Skeletal muscle cell (primary cell): ENCODE results near the gene WRAP73.

Experiments
- DNase-seq: peaks from one replicate; pipeline ENCODE4 v3.0.0-alpha.2; 2010; ENCODE audit warnings: low read depth
- H3K4me3 ChIP-seq: 2 replicates; pipeline ENCODE4 v1.5.1; 2011; ENCODE audit warnings: low read depth, mild to moderate bottlenecking, control low read depth, low read length, moderate library complexity

Gene WRAP73, protein sequence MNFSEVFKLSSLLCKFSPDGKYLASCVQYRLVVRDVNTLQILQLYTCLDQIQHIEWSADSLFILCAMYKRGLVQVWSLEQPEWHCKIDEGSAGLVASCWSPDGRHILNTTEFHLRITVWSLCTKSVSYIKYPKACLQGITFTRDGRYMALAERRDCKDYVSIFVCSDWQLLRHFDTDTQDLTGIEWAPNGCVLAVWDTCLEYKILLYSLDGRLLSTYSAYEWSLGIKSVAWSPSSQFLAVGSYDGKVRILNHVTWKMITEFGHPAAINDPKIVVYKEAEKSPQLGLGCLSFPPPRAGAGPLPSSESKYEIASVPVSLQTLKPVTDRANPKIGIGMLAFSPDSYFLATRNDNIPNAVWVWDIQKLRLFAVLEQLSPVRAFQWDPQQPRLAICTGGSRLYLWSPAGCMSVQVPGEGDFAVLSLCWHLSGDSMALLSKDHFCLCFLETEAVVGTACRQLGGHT

DNA sequence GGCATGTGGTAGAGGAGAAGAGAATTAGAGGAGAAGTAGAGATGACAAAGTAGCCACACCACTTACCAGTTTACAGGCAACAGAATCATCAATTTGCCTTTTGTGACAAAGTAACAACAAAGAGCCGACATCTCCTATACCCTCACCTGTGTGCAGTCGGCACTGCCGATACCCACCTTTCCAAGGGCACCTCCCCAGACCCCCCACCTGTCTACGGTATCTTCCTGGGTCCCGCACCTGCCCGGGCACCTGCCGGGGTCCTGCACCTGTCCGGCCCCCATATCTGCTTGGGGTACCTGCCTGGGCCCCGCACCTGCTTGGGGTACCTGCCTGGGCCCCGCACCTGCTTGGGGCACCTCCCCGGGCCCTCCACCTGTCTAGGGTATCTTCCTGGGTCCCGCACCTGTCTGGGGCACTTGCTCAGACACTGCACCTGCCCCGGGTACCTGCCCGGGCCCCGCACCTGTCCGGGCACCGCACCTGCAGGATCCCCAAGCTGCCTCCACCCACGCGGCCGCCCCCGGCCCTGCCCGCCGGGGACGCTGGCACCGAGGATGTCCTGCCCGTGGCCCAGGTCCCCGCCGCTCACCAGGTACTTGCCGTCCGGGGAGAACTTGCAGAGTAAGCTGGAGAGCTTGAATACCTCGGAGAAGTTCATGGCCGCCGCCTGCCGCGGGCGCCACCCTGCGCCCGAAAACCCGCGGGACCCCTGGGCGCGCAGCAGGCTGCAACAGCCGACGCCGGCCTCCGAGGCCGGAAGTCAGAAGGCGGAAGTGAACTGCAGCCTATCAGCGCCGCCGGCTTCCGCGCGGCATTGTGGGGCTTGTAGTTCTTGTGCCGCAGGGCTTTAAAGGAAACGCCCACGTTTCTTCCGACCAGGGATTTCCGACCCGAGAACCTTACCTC, at the start of gene WRAP73:
Gene WRAP73, minus strand, starts transcription at position 762 of the 906 bp plus-strand sequence. Its CDS starts 104 bp downstream, at position 658.
- peak within 1 kb of the TSS; percentile 95 for H3K4me3 ChIP-seq
- DNase-seq = peak; percentile 69

GRCh38 chr1:3699596-3699995, 49.7 kb upstream of the WRAP73 start:
- H3K4me3 ChIP-seq = no peak overlapping the region

DNA sequence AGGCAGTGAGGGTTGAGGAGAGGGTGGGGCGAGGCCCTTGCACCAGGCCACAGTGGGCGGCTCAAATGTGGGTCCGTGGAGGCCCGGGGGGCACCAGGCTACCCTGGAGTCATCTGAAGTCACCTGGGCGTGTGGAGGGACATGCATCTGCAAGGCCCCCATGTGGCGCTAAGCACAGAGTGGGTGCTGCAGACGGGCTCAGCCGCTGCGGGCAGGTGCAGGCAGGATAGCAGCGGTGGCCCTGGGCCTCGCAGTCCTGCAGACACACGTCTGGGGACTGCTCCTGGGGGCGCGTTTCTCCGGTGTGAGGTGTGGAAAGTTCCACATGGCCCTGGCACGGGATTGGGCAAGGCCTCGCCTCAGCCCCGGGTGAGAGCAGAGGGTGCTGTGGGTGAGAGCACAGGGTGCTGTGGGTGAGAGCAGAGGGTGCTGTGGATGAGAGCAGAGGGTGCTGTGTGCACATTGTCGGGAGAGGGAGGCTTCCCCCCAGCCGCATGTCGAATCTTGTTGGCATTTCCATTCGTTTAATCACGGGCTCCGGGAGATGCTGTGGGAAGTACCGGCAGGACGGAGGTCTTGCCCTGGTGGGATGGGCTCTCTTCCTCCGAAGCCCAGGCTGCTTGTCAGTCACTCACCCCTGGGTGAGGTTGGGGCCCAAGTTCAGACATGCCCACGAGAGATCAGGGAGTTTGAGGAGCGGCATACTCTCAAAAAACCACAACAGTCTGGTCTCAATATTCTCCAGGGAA, 48.9 kb upstream of the WRAP73 start:
- H3K4me3 ChIP-seq = no peak overlapping the region
- DNase-seq = no peak

More at GRCh38 chr1:3699596-3699995, 49.7 kb upstream of the WRAP73 start:
- no peak for DNase-seq

DNA sequence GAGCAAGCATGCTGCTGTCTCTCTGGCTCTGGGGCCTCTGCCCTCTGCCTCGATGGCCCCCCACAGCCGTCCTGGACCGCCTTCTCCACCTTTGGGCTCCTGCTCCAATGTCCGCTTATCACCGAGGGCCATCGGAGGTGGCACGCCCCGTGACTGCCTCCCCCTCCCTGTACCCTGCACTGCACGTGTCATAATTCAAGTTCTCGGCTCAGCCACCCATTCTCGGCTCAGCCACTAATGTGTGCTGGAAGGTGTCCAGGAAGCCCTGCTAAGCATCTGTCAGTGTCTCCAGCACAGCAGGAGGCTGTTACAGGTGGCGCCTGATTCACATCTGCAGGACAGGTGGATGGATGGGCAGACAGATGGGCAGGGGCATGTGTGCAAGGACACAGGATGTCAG, 47.9 kb upstream of the WRAP73 start:
- no peak for DNase-seq
- no peak overlapping the region for H3K4me3 ChIP-seq

- H3K4me3 ChIP-seq = no peak overlapping the region
- no peak for DNase-seq
These were observed 47.2 kb upstream of the WRAP73 start for GRCh38 chr1:3697104-3697503.

GRCh38 chr1:3696689-3697088, 46.8 kb upstream of the WRAP73 start:
- no peak for DNase-seq
- H3K4me3 ChIP-seq = no peak overlapping the region

DNA sequence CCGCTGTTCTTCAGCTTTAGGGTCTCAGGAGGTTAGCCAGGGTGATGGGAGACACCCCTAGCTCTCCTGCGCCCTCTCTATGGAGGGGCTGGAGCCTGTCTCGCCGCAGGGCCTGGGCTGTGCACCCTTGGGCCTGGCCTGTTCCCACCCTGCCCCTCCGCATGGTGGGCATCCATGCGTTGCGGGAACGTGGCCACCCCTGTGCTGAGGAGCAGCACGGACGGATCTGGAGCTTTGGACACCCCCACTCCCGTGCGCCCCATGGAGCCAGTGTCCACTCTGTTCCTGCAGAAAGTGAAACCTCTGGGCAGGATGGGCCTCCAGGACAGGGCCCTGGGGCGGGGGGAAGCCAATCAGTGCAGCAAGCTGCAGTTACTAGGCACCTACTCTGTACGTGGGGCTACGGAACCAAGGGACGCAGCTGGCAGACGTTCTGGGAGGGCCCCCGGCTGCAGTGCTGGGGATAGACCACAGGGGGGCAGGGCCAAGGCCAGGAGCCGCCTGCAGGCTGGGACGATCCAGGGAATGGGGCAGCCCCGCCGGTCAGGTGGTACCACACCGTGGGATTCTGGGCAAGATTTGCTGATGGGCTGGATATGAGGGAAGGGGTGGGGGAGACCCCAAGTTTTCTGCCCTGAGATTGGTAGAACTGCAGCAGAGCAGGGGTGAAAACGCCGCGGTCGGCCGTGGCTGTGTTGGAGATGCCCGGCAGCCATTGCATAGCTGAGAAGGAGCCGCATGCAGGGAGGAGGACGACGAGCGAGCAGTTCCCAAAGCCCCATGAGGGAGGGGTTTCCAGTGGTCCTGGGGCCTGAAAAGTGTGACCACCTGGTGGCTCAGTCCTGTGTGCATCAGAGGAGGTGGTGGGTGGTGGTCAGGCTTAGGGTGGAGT, 45.7 kb upstream of the WRAP73 start:
- DNase-seq = no peak
- peak overlapping the region; percentile 20 for H3K4me3 ChIP-seq

- DNase-seq = no peak
- no peak overlapping the region for H3K4me3 ChIP-seq
These were observed 43.4 kb upstream of the WRAP73 start for GRCh38 chr1:3693321-3693720.

- no peak for DNase-seq
These were observed 42.7 kb upstream of the WRAP73 start for GRCh38 chr1:3692598-3692997.

DNA sequence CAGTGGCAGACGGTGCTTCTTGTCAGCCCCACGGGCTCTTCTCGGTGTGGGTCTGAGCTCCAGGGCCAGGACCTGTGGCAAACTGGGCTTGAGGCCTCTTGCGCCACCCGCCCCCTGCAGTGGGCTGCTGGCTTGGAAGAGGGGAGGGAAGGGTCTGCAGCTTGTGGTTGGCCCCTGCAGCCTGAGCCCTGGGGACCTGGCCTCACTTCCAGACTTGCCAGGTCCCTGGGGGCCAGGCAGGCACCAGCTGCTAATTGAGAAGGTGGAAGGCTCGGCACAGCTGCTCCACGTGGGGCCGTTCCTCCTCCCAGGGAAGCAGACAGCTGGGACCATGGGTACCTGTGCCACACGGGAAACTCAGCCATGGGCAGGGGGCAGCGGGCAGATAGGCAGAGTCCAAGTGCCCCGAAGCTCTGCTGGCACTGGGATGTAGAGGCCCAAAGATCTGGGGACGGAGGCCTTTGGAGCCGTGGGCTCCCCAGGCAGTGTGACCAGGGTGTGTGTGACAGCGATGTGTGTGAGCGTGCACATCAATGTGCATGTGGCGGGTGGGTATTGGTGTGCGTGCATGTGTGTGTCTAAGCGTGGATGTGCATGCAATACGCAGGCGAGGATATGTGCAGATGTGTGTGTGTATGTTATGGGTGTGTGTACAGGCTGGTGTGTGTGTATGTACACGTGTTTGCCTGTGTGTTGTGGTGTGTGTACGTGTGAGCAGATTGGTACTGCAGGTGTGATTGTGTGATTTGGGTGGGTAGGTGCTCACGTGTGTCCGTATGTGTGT, 41.7 kb upstream of the WRAP73 start:
- no peak for DNase-seq
- H3K4me3 ChIP-seq = no peak overlapping the region

More at GRCh38 chr1:3692598-3692997, 42.7 kb upstream of the WRAP73 start:
- H3K4me3 ChIP-seq = no peak overlapping the region

DNA sequence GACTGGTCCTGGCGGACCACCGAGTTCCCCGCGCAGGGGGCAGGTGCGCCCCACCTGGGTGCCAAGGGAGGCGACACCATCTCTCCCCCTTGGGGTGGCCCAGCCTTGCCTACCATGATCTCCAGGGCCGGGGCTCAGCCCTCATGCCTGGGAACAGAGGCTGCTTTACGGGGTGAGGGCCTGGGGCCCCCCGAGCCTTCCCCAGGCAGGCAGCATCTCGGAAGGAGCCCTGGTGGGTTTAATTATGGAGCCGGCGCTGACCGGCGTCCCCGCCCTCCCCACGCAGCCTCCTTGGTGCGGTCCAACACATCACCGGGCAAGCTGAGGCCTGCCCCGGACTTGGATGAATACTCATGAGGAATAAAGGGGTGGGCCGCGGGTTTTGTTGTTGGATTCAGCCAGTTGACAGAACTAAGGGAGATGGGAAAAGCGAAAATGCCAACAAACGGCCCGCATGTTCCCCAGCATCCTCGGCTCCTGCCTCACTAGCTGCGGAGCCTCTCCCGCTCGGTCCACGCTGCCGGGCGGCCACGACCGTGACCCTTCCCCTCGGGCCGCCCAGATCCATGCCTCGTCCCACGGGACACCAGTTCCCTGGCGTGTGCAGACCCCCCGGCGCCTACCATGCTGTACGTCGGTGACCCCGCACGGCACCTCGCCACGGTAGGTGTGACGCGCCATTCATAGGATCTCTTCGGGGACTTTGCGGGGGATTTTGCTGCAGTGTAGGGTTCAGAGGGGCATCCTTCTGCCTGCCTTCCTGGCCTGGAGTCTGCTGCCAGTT, 40.6 kb upstream of the WRAP73 start:
- H3K4me3 ChIP-seq = no peak overlapping the region
- DNase-seq = no peak

DNA sequence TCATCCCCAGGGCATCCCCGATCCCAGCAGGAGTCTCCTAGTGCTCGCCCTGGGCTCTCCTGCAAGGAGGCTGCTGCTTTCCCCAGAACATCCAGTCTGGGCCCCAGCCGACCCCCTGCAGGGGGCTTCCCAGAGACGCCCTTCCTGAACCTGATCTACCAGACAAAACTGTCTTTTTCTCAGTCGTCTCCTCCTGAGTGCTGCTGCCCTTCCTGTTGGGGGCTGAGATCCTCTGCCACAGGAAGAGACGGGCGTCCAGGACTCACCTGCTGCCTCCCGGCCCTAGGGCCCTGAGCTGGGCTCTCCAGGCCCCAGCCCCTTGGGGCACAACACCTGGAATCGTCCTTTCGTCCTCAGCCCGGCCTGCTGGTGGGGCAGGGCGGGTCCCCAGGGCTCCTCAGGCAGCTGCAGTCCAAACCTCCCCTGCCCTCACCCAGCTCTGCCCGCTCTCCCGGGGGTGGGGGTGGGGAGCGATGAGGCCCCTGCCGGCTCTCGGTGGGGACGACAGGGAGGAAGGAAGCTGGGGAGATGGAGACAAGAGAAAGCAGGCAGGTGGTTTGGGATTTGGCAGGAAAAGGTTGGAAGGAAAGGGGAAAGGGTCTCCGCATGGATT, 39.3 kb upstream of the WRAP73 start:
- H3K4me3 ChIP-seq = no peak overlapping the region
- DNase-seq = no peak

DNA sequence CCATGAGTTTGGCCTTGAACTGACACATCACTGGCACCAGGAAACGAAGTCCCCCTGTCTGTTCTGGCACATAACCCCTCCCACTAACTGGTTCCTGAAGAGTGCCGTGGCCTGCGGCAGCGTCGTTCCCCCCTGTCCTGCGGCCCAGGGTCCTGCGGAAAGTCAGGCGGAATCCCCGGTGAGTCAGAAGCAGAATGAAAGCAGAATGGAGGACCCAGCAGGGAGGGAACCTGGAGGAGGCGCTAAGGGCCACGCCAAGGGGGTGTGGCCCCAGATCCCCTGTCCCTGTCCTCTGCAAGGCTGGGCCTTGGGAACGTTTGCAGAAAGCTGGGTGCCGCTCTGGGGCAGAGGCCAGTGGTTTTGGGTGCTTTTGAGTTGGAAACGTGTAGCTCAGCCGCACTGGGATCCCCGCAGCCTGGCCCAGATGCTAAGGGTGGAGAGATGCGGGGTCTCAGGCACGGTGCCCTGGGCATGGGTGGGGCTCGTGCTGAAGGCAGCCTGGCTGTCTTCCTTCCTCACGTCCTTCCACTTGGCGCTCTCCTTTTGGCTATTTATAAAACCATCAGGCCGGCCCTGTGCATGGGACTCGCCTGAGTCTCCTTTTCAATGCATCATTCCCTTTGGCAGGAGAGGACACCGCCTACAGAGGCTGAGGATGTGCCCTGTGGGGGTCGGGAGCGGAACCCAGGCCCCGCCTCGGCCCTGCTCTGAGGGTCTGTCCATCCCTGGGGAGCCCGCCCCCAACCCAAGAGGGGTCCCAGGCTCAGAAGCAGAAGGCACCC, 38.6 kb upstream of the WRAP73 start:
- DNase-seq = no peak
- no peak overlapping the region for H3K4me3 ChIP-seq

- DNase-seq = no peak
- no peak overlapping the region for H3K4me3 ChIP-seq
These were observed 37.6 kb upstream of the WRAP73 start for GRCh38 chr1:3687504-3687903.

- no peak overlapping the region for H3K4me3 ChIP-seq
- DNase-seq = no peak
These were observed 36.0 kb upstream of the WRAP73 start for GRCh38 chr1:3685906-3686305.

DNA sequence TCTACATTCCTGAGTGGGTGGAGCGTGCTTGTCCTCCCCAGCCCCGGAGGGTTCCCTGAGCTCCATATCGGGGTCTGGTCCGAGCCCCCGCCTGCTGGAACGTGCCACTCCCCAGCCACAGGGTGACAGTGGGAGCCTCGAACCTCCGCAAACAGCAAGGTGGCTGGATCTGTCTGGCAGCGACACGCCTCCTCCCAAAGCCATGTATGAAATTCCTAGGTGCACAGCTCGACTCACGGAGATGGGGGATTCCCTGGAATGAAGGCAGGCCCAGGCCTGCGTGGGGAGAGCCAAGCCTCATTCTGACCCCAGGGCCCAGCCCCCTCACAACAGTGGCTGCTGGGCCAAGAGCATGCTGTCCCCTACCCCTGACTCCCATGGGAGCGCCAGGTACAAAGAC, 35.3 kb upstream of the WRAP73 start:
- H3K4me3 ChIP-seq = no peak overlapping the region

More for the DNA sequence above, 35.3 kb upstream of the WRAP73 start:
- DNase-seq = no peak
